NCI-H2107 treated with DMSO at 0.1 percent for 48 hours (cell line): ENCODE measurements around the gene KRT78.
"Not testable (repeated sequence)": the region's sequence is repeated elsewhere in the genome, so short reads cannot be mapped to it uniquely, and the experiment has no call there.

ENCODE experiments used
- DNase-seq: peaks from one replicate; lab custom pipeline; 2025; ENCODE audit not compliant: unreplicated experiment; lab: John Stamatoyannopoulos, UW

The KRT78 gene

GRCh38 chr12:52872644-52873389, 24.0 kb upstream of the KRT78 start:
- DNase-seq = peak; percentile 18

GRCh38 chr12:52871291-52872039, 22.7 kb upstream of the KRT78 start:
- DNase-seq = no peak

GRCh38 chr12:52870361-52871290, 21.8 kb upstream of the KRT78 start:
- peak; percentile 45 for DNase-seq

- no peak for DNase-seq
These were observed 18.8 kb upstream of the KRT78 start for GRCh38 chr12:52867642-52868041.

- no peak for DNase-seq
These were observed 18.4 kb upstream of the KRT78 start for GRCh38 chr12:52867152-52867551.

GRCh38 chr12:52865090-52865944, 16.5 kb upstream of the KRT78 start:
- DNase-seq = peak; percentile 66

- no peak for DNase-seq
These were observed 13.2 kb upstream of the KRT78 start for GRCh38 chr12:52862023-52862422.

GRCh38 chr12:52861511-52861910, 12.7 kb upstream of the KRT78 start:
- no peak for DNase-seq

GRCh38 chr12:52860102-52860823, 11.5 kb upstream of the KRT78 start:
- DNase-seq = no peak

GRCh38 chr12:52857500-52857899, 8.7 kb upstream of the KRT78 start:
- DNase-seq = no peak

- DNase-seq = no peak
These were observed 8.0 kb upstream of the KRT78 start for GRCh38 chr12:52856787-52857186.

GRCh38 chr12:52856077-52856476, 7.3 kb upstream of the KRT78 start:
- DNase-seq = not testable (repeated sequence)

GRCh38 chr12:52851787-52852186, 3.0 kb upstream of the KRT78 start:
- no peak for DNase-seq

GRCh38 chr12:52850681-52851080, 1.9 kb upstream of the KRT78 start:
- DNase-seq = no peak

GRCh38 chr12:52849511-52849910, 717 bp upstream of the KRT78 start:
- DNase-seq = no peak

GRCh38 chr12:52847335-52848102, 1.3 kb downstream of the KRT78 start:
- no peak for DNase-seq

GRCh38 chr12:52846356-52846970, 2.3 kb downstream of the KRT78 start:
- DNase-seq = no peak

- DNase-seq = no peak
These were observed 2.8 kb downstream of the KRT78 start for GRCh38 chr12:52845946-52846345.

GRCh38 chr12:52844386-52844785, 4.4 kb downstream of the KRT78 start:
- no peak for DNase-seq
